Activated CD8-positive, alpha-beta memory T cell treated with anti-CD3 and anti-CD28 coated beads for 48 hours (primary cell): ENCODE measurements around the gene PKP4.

Source experiments
- DNase-seq, 3 experiments: peaks; one replicate each; pipeline ENCODE4 v3.0.0-alpha.2; 2020; ENCODE audit warnings: low read depth in 2 of 3, low spot score in 2 of 3

Gene PKP4

DNA sequence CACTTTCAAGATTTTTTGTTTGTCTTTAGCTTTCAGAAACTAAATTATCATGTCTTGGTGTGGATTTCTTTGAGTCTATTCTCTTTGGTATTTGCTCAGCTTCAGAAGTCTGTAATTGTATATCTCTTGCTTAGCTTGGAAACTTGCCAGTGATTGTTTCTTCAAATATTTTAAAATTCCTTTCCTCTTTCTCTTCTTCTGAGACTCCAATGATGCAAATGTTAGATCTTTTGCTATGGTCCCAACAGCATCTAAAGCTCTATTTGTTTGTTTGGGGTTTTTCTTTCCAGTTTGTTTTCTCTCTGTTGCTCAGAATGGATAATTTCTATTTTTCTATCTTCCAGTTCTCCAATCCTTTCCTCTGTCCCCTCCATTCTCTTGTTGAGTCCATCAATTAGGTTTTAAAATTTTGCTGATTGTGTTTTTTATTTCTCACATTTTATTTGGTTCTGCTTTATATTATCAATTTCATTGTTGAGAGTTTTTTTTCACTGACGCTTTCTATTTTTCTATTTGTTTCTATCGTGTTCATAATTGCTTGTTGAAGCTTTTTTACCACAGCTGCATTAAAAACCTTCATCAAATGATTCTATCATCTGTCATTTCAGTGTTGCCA, 256.9 kb downstream of the PKP4 start:
- DNase-seq, result no peak

- no peak for DNase-seq
Observed at GRCh38 chr2:158714420-158714819, 257.7 kb downstream of the PKP4 start.

- DNase-seq, result no peak
Observed at GRCh38 chr2:158715357-158715756, 258.6 kb downstream of the PKP4 start.

DNA sequence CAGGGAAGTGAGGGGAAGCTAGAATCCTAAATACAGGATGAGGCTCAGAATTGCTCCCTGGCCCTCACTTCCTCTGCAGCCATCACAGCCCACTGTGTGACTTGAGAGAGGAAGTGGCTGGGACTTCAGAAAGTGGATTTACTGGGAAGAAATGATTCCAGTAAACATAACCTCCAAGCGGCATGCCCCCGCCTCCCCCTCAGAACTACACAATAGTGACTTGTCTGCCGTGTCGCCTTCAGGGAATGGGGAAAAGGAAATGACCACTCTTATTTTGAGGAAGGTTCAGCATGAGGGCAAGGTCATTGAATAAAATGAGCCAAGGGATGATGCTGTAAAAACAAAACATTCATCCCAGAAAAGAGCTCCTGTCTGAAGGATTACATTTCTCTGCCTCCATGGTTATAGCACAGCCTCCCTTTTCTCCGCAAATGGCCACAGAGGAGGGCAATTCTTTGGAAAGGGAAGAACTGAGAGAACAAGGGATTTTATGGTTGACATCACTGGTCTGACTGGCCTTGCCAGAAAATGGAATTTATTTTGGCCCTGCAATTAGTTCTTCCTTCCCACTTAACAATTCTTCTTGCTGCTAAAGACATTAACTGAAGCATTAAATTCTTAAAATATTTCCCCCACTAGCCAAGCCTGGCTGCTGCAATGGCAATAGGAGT, 259.5 kb downstream of the PKP4 start:
- no peak for DNase-seq

DNA sequence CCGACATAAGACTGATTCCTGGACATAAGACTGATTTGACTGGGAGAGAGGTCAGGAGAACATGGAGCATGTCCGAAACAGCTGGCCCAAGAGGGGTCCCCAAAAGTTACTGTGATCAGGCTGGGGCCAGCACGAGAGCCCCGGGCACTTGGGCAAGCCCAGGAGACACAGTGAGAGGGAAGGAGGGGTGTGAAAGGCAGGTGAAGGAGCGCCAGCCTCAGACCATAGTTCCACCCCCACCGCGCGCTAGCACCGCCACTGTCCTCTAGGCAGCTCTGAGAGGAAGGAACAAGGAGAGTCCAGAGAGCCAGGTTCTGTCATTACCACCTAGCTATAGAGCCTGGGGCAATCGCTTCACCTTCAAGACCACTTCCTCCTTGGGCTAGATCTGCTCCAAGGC, 260.2 kb downstream of the PKP4 start:
- DNase-seq, result no peak

GRCh38 chr2:158717366-158718195, 260.8 kb downstream of the PKP4 start:
- DNase-seq, result no peak

- no peak for DNase-seq
Observed at GRCh38 chr2:158718196-158718585, 261.4 kb downstream of the PKP4 start.

DNA sequence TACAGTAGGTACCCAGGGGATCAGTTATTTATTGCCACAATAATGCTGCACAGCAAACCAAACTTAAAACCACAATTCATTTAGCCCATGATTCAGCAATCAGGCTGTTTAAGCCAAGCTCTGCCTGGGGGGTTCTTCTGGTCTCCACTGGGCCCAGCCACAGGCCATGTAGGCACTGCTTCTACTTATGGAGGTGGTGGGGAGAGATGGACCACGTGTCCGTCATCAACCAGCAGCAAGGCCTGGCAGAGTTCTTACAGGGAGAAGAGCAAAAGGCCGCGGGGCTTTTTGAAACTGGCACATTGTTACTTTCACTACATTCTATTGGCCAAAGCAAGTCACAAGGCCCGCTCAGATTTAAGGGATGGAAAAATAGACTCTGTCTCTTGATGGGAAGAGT, 262.1 kb downstream of the PKP4 start:
- no peak for DNase-seq

- DNase-seq, result no peak
Observed at GRCh38 chr2:158719403-158719802, 262.7 kb downstream of the PKP4 start.

- no peak for DNase-seq
Observed at GRCh38 chr2:158722266-158723105, 265.7 kb downstream of the PKP4 start.

- DNase-seq, result no peak
Observed at GRCh38 chr2:158723181-158723838, 266.6 kb downstream of the PKP4 start.

- no peak for DNase-seq
Observed at GRCh38 chr2:158723921-158724802, 267.4 kb downstream of the PKP4 start.

GRCh38 chr2:158724803-158725381, 268.1 kb downstream of the PKP4 start:
- no peak for DNase-seq

- DNase-seq, result no peak
Observed at GRCh38 chr2:158725441-158725891, 268.7 kb downstream of the PKP4 start.

DNA sequence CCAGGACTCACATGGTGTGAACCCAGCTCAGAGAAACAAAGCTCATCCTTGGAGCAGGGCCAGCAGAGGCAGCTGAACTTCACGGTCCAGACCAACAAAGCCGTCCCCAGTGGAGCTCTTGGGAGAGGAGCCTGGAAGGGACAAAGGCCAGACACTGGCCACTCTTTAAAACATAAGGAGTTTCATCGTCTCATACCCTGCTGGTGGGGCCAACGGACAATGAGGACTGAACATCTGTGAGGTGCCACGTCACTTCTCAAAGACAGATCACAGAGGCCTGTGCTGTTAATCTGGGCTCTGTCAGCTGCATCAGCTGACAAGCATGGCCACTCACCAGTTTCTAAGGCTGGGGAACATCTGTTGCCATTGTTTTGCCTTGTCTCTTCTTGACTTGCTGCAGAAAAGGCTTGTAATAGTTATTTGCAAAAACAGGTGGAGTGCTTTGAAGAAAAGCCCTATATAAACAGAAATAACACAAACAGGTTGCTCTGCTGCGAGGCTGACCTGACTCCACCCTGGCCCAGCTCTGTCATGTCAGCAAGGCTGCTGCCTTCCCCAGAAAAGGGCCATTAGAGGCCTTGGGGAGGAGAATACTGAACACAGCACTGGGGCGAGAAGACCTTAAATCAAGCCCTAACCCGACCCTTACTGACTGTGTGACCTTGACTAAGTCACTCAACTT, 270.3 kb downstream of the PKP4 start:
- no peak for DNase-seq

- no peak for DNase-seq
Observed at GRCh38 chr2:158728422-158728821, 271.7 kb downstream of the PKP4 start.

- DNase-seq, result no peak
Observed at GRCh38 chr2:158729451-158729850, 272.7 kb downstream of the PKP4 start.

DNA sequence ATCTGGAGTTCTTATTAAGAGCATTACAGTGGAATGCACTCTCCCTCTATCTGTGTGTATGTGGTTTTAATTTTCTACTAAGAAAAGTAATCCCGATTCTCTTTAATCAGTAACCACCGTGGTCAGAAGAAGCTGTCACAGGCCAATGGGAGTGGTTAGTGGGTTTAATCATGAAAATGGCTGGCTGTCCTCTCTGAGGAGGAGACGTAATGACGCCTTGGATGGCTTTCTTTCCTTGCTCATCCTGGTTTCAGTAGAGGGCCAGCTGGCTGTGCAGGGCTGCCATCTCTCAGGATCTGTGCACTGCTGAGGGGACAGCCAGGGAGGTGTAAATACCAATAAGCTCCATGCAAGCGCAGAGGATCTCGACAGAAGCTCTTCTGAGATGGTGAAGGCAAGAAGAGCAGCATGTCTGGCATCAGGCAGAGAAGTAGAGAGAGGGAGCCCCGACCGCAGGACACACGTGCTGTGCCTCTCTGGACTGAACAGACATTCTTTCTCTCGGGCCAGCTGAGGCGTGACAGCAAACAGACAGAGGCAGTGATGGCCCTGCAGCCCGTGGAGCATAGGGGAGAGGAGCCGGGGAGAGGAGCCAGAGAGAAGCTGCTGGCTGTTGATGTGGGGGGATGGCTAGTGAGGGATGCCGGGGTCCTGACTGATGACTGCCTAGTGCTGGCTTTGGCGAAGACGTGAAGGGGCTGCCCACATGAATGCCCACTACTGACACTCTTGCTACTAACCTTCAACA, 273.3 kb downstream of the PKP4 start:
- DNase-seq, result no peak
